Thoracic aorta (tissue), 2 donors: ENCODE results near the gene LNX2. TPM values are rescaled to one million over a fixed set of nuclear protein-coding genes. Genes with fewer than 3 reads are reported as not detected.

ENCODE experiments used
- ATAC-seq: fragments of 150-250 bp; one replicate; pipeline ENCODE4 v1.8.0; 2017; ENCODE audit warnings: low read depth; ENCODE audit not compliant: insufficient number of reproducible peaks, low FRiP score
- DNase-seq: peaks from one replicate; pipeline ENCODE4 v3.0.0-alpha.2; 2020; ENCODE audit warnings: low spot score
- H3K27ac ChIP-seq, 2 donors: fragments of 200-600 bp; sonication (generic); 1 replicate in 1 of 2; 2 replicates in 1 of 2; pipeline ENCODE4 v1.5.1; 2016; ENCODE audit warnings: mild to moderate bottlenecking in 2 of 2, moderate library complexity in 2 of 2
- H3K27me3 ChIP-seq: fragments of 200-600 bp; sonication (generic); replicated peaks from 2 replicates; pipeline ENCODE4 v1.6.0; 2016; ENCODE audit warnings: mild to moderate bottlenecking; ENCODE audit not compliant: insufficient read depth
- H3K36me3 ChIP-seq: fragments of 200-600 bp; sonication (generic); one replicate; pipeline ENCODE4 v1.5.1; 2016
- H3K4me1 ChIP-seq, 2 donors: fragments of 200-600 bp; sonication (generic); 1 replicate in 1 of 2; 2 replicates in 1 of 2; pipeline versions ENCODE4 v1.5.1 to v1.6.0; 2016; ENCODE audit warnings: low read depth in 2 of 2, mild to moderate bottlenecking in 1 of 2; ENCODE audit not compliant: control insufficient read depth in 1 of 2
- H3K4me3 ChIP-seq: fragments of 200-600 bp; sonication (generic); 2 replicates; pipeline ENCODE4 v1.5.1; 2016; ENCODE audit warnings: mild to moderate bottlenecking
- H3K9me3 ChIP-seq: fragments of 200-600 bp; sonication (generic); 2 replicates; pipeline ENCODE4 v1.5.1; 2016
- total RNA-seq, 2 donors: library from RNA; depleted of rRNA; stranded (reverse); fragments of >200 nt; gene quantifications; one replicate each; pipeline versions ENCODE4 v1.1.0 to v1.2.3, GENCODE V29; 2016
- TF ChIP-seq, protein P1 (sequence below): fragments of 200-600 bp; sonication (generic); IDR thresholded peaks from one replicate; pipeline ENCODE4 v1.5.1; 2019; ENCODE audit warnings: antibody characterized with exemption

The LNX2 gene
- total RNA-seq, 2 donors from 2014 or later: 7.1 to 7.6 TPM

GRCh38 chr13:27638001-27638400 lies 17.7 kb upstream of the LNX2 start:
- no peak overlapping the region for H3K4me3 ChIP-seq
- no peaks in the 10 kb centered on the region for H3K27me3 ChIP-seq
- H3K36me3 ChIP-seq: no peaks in the 10 kb centered on the region
- H3K27ac ChIP-seq: no peak overlapping the region
- TF ChIP-seq, protein P1, sequence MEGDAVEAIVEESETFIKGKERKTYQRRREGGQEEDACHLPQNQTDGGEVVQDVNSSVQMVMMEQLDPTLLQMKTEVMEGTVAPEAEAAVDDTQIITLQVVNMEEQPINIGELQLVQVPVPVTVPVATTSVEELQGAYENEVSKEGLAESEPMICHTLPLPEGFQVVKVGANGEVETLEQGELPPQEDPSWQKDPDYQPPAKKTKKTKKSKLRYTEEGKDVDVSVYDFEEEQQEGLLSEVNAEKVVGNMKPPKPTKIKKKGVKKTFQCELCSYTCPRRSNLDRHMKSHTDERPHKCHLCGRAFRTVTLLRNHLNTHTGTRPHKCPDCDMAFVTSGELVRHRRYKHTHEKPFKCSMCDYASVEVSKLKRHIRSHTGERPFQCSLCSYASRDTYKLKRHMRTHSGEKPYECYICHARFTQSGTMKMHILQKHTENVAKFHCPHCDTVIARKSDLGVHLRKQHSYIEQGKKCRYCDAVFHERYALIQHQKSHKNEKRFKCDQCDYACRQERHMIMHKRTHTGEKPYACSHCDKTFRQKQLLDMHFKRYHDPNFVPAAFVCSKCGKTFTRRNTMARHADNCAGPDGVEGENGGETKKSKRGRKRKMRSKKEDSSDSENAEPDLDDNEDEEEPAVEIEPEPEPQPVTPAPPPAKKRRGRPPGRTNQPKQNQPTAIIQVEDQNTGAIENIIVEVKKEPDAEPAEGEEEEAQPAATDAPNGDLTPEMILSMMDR: no peak
- DNase-seq (no peak), ATAC-seq (no peak)
- no peaks in the 10 kb centered on the region for H3K9me3 ChIP-seq
- H3K4me1 ChIP-seq: peaks cover 10 to 18% of the 10 kb centered on the region in 2 donors

DNA sequence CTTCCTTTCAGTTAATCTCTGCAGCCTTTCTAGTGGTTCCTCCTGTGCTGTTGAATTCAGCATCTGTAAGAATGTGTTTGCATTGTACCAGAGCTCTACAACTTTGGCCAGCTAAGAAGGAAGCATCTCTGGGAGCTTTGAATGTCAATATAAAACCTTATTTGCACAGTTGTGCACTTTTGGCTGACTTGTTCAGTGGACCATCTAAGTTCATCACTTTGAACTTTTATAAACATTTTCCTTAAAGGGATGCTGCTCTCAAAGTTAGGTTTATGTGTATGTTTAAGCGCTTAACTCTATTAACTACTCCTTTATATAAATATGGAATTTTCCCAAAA lies 16.9 kb upstream of the LNX2 start:
- TF ChIP-seq, protein P1: no peak
- no peak overlapping the region for H3K4me3 ChIP-seq
- no peaks in the 10 kb centered on the region for H3K27me3 ChIP-seq
- H3K9me3 ChIP-seq: no peaks in the 10 kb centered on the region
- DNase-seq: no peak
- H3K36me3 ChIP-seq: no peaks in the 10 kb centered on the region
- ATAC-seq: no peak
- H3K27ac ChIP-seq: no peak overlapping the region
- peaks cover 10 to 18% of the 10 kb centered on the region in 2 donors for H3K4me1 ChIP-seq

GRCh38 chr13:27636589-27637288 lies 16.4 kb upstream of the LNX2 start:
- Histone ChIP-seq H3K36me3 (no peaks in the 10 kb centered on the region), H3K4me1 (peaks cover 10 to 18% of the 10 kb centered on the region in 2 donors), H3K9me3 (no peaks in the 10 kb centered on the region), H3K4me3 (no peak overlapping the region), H3K27me3 (no peaks in the 10 kb centered on the region), H3K27ac (no peak overlapping the region)
- DNase-seq (no peak), ATAC-seq (no peak)
- TF ChIP-seq, protein P1: no peak

GRCh38 chr13:27635266-27635665 lies 14.9 kb upstream of the LNX2 start:
- Histone ChIP-seq H3K36me3 (no peaks in the 10 kb centered on the region), H3K4me1 (peaks cover 10 to 18% of the 10 kb centered on the region in 2 donors), H3K27ac (no peak overlapping the region), H3K4me3 (no peak overlapping the region), H3K9me3 (no peaks in the 10 kb centered on the region), H3K27me3 (no peaks in the 10 kb centered on the region)
- no peak for ATAC-seq
- no peak for DNase-seq
- TF ChIP-seq, protein P1: no peak

DNA sequence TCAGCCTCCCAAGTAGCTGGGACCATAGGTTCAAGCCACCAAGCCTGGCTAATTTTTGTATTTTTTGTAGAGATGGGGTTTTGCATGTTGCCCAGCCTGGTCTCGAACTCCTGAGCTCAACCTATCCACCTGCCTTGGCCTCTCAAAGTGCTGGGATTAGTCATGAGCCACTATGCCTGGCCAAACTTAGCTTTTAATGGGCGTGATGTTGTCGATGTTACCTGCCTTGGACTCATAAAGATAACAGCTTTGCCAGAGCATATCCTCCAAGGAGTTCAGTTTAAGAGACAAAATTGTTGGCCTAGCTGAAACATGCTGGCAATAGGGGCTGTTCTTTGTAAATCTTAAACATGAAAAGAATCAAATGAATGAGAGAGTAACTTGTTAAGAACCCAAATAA lies 14.5 kb upstream of the LNX2 start:
- Histone ChIP-seq H3K4me3 (no peak overlapping the region), H3K27me3 (no peaks in the 10 kb centered on the region), H3K36me3 (no peaks in the 10 kb centered on the region), H3K27ac (no peak overlapping the region), H3K9me3 (no peaks in the 10 kb centered on the region), H3K4me1 (peaks cover 10 to 18% of the 10 kb centered on the region in 2 donors)
- TF ChIP-seq, protein P1: no peak
- ATAC-seq (no peak), DNase-seq (no peak)
